ENCODE measurements around the gene ABCA1. TPM values are rescaled to one million over a fixed set of nuclear protein-coding genes. Genes with fewer than 3 reads are reported as not detected.
"Not testable (repeated sequence)": the region's sequence is repeated elsewhere in the genome, so short reads cannot be mapped to it uniquely, and the experiment has no call there.

Gene ABCA1
- total RNA-seq, 1 donor from 2014 or later = 23.9 TPM

GRCh38 chr9:104903609-104904008 is 24.3 kb downstream of the ABCA1 start:
- no peak for ATAC-seq

DNA sequence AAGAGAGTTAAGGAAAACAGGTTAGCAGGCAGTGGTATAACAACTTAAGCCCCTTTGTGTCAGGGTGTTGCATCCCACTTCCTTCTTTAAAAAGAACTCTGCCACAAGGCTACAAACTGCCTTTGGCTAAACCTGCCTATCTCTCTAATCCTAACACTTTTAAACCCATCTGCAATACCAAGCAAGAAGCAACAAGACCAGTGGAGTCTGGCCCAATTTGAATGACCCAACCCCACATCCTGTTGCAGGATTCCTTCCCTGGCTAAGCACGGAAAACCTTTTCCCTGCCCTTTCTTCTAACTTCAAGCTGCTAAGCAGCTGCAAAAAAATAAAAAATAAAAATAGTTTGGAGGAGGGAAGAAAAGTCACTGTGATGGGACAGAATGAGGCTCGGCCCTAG is 27.1 kb downstream of the ABCA1 start:
- peak; percentile 80 for ATAC-seq

GRCh38 chr9:104900324-104900723 is 27.6 kb downstream of the ABCA1 start:
- peak; percentile 41 for ATAC-seq

GRCh38 chr9:104899759-104900247 is 28.2 kb downstream of the ABCA1 start:
- ATAC-seq = no peak

DNA sequence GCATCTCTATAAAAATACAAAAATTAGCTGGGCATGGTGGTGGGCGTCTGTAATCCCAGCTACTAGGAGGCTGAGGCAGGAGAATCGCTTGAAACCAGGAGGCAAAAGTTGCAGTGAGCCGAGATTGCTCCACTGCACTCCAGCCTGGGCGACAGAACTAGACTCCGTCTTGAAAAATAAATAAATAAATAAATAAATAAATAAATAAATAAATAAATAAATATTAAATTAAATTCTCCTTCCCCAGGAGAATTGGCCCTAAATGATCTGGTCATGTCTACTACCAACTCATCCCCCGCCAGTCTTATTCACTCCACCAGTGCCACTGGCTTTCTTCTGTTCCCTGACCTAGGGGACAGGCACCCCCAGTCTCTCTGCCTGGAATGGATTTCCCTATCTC is 29.6 kb downstream of the ABCA1 start:
- not testable (repeated sequence) for ATAC-seq

- ATAC-seq = no peak
These were observed 31.8 kb downstream of the ABCA1 start for GRCh38 chr9:104896131-104896530.

- peak; percentile 28 for ATAC-seq
These were observed 32.4 kb downstream of the ABCA1 start for GRCh38 chr9:104895572-104895971.

DNA sequence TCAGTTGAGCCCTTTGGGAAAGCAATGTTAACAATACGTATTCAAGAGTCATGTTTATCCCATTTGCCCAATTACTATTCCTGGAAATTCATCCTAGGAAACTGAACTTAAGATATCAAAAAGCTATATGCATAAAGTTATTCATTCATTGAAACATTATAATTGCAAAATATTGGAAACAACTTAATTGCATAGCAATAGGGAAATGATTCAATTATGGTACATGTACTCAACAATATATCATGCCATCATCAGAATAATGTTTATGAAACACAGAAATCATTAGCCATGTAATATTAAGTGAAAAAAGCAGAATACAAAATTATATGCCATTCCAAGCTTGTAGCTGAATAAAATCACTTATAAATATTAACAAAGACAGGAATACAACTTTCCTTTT is 35.3 kb downstream of the ABCA1 start:
- ATAC-seq = no peak

DNA sequence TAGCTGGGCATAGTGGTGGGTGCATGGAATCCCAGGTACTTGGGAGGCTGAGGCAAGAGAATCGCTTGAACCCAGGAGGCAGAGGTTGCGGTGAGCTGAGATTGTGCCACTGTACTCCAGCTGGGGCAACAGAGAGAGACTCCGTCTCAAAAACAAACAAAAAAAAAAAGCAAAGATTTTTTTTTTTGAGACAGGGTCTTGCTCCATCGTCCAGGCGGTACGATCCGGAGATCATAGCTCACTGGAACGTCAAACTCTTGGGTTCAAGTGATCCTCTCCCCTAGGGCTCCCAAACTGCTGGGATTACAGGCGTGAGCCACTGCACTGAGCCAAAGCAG is 37.6 kb downstream of the ABCA1 start:
- ATAC-seq = no peak

DNA sequence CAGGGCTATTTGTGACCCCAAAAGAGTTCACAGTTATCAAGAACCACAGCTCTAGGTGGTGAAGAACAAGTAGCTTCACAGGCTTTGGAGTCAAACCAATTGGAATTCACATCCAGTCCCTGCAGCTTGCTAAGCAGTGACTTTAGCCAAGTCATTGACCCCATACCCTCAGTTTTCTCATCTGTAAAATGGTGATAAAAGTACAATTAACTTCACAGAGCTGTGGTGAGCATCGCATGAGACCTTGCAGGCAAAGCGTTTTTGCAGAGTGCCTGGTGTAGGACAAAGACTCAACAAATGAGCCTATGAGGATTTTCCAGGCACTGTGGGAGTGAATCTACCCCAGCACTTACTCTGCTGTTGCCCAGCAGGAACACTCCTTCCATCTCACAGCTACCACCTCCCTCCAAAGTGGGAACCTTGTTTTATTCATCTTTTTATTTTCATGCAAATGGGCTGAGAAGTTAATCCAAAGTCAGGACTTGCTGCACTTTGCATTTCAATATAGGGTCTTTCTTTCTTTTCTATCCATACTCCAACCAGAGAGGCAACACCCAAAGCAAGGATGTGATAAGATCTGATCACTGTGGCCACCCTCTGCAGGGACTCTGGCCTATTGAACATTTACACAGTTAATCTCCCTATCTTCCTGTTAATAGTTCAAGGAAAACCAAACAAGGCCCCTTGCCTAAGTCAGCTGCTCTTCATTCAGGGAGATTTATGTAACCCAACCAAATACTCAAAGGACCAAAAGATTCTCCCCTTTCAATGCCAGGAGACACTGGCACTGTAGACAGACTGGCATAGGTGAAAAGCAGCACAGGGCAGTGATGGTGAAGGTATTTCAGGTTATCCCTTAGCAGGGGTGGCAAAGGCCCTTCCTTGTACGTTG is 41.9 kb downstream of the ABCA1 start:
- no peak for ATAC-seq

DNA sequence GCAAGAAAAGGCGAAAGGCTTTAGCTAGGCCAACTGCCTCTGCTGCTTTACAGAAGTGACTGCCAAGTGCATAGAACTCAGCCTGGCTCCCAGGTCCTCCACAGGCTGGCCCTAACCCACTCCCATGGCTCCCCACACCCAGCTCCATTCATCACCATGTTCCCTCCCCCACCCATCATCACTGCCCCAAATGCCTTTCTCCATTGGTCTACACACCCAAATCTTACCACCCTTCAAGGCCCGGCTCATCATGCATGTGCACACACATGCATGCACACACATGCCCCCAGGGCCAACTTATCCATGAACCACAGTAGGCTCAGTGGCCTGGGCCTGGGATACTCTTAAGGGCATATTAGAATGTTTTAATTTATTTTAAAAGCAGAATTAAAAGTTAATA is 44.8 kb downstream of the ABCA1 start:
- ATAC-seq = no peak

GRCh38 chr9:104882566-104882965 is 45.4 kb downstream of the ABCA1 start:
- no peak for ATAC-seq

DNA sequence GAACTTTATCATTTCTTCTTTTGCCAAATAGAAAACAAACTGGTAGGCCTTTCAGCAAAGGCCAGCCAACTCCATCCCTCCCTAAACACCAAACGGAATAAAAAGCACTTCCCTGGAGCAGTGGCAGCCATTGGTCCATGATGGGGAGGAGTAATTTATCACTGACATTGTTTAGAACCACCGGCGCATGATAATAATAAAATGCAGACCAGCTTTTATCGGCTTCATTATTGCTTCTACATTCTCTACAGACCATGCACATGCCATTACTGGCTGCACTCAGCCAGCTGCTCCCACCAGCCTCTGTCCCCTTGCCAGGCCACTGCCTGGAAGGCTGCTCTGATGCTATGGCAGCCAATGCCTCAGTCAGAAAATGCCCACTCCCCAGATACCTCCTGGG is 45.9 kb downstream of the ABCA1 start:
- no peak for ATAC-seq

DNA sequence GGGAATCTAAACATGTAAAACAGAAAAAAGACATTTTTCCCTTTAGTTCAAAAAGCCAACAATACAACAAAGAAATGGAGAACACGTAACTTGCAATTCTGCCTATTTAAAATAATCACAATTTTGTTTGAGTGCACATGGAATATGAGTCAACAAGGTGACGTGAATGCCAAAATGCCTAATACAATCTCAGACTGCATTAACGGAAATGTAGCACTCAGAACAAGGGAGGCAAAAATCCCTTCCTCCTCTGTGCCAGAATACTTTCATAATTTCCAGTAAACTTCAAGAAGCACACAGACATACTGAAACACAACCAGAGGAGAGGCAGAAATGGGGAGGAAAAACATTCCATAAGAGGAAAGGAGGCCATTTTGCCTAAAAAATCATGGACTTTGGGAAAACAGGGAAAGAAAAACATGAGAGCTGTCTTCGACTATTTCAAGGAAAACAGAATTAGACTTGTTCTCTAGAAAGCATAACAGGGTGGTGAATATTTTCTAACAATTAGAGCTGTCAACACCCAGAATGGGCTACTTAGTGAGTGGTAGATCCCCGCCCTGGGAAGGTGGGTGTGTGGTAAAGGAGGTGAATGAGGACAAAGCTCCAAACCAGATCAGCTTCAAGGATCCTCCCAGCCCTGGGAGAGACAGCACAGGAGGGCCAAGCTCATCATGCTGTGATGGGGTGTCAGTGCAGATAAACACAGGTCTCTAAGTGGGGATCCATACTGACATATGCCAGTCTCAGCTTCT is 48.2 kb downstream of the ABCA1 start:
- ATAC-seq = peak; percentile 13

DNA sequence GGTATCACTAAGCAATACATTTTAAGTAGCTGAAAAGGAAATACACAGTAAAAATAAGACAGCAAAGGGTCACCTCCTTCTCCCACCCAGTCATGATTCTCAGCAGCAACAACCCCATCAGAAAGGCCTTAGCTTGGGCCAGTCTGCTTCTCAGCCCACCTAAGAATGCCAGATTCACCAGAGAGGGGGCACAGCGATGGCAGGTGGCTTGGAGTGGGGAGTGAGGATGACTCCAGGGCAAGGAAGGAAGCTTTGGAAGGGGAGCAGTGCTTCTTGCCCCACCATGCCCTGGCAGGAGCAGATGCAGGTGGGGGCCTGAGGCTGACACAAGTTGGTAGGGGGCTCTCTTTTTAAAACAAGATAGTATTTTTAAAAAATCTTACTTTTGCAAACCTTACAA is 51.4 kb downstream of the ABCA1 start:
- ATAC-seq = no peak

DNA sequence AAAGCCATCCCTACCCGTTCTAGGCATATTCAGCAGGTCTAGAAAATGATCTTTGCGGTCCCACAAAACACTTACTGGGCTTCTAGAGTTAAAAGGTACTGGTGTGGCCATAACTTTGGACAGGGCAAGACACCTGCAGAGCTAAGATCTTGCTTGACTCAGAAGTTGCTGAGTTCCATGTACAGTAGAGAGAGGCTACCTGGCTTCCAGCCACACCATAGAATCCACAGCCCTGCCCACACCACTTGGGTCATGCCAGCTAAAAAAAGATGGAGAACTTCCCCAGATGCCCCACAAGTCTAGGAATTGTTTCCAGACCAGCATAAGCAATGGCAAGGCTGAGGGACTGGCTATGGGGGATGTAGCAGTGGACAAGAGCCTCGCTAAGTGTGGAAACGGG is 52.1 kb downstream of the ABCA1 start:
- ATAC-seq = no peak

DNA sequence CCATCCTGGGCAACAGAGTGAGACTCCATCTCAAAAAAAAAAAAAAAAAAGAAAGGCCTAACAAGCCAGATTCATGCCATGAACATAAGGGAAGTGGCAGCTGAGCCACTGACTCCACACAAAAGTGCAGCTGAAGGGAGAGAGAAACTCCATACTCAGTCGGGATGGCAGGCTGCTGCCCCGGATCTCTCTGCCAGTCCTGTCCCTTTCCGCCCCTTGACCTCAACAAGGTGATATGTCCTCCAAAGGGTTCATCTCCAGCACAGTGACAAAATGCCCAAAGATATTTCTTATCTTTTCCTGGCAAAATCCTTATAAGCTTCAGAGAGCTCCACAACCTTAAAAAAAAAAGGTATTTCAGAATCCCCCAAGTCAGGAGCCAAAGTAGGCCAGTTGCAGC is 52.6 kb downstream of the ABCA1 start:
- no peak for ATAC-seq

DNA sequence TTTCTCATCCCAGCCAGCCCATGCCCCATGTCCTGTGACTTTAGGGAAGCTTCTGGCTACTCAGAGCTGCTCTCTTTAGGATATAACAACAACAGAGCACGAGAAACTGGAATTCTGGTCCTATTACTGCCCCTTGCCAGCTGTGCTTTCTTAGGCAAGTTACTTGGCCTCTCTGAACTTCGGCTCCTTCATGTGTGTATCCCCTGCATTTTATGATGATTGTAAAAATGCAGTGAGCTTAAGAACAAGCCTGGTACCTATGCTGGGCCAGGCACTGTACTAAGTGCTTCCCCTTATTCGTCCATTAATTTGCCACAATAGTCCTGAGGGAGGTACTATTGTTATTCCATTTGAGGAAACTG is 54.5 kb downstream of the ABCA1 start:
- ATAC-seq = no peak

DNA sequence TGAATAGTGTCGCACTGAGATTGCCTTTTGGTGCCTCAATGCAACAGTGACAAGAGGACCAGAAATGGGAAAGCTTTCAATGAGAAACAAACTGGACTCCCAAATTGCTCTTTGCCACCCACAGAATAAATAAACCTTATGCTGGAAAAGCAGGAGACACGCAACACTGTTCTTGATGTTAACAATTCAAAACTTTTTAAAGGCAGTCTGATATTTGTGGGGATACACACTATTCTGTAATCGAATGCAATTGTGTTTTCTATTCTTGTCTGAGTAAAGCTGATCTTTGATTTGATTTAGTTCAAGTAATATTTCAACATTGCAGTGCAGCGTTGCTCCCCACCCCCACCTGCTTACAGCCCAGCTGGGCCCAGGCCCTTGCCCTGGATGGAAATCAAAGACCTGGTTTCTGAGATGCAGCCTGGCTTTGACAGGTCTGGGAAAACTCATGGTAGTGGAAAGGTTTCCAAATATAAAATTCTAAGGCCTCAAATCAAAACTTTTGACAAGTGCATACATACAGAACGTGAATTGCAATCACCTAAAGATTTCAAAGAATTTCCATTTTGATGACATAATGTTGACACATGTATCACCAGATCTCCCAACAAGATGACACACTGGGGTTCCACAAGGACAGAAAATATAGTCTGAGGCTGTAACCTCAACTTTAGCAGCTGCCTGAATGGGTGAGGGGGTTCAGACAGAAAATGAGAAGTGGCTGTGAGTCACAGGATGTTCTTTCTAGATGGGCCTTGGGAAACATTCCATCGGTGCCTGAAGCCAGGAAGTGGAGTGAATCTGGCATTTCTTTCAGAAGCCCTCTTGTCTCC is 55.1 kb downstream of the ABCA1 start:
- ATAC-seq = peak; percentile 30

- ATAC-seq = no peak
These were observed 55.9 kb downstream of the ABCA1 start for GRCh38 chr9:104871961-104872527.

- ATAC-seq = no peak
These were observed 58.1 kb downstream of the ABCA1 start for GRCh38 chr9:104869811-104870210.

DNA sequence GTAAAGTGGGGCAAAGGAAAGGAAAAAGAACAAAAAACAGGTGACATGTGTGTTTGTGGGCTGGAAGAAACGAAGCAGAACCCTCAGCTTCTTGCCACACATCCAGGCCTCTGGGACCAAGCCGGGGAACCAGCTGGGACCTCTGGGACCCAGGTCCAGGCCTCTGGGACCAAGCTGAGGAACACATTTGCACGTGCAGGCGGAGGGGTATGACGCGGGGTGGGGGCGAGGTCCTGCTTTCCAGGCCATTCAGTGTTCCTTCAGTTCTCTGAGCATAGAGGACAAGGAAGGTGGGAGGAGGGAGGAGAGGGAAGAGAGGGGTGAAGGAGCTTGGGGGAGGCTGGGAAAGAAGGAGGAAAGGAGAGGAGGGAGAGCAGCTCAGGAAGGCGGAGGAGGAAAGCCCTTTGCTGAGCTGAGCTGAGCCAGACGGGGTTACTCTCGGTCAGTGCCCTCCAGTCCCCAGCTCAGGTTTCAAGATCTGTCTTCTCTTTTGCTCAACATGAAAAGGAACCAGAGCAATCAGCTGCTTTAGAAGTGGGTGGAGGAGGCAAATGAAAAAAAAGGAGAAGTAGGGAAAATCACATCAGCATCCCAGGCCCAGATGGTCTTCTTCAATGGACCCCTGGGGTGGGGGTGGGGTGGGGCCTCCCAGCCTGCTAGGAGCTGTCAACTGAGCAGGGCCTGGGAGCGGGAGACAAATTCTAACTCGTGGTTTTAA is 59.1 kb downstream of the ABCA1 start:
- peak; percentile 58 for ATAC-seq
